ENCODE results near the gene ANTXR2.
A peak's percentile ranks its signal among the peaks of the same experiment; 100 is the strongest.
"Not testable (repeated sequence)": the region's sequence is repeated elsewhere in the genome, so short reads cannot be mapped to it uniquely, and the experiment has no call there.

The ANTXR2 gene

DNA sequence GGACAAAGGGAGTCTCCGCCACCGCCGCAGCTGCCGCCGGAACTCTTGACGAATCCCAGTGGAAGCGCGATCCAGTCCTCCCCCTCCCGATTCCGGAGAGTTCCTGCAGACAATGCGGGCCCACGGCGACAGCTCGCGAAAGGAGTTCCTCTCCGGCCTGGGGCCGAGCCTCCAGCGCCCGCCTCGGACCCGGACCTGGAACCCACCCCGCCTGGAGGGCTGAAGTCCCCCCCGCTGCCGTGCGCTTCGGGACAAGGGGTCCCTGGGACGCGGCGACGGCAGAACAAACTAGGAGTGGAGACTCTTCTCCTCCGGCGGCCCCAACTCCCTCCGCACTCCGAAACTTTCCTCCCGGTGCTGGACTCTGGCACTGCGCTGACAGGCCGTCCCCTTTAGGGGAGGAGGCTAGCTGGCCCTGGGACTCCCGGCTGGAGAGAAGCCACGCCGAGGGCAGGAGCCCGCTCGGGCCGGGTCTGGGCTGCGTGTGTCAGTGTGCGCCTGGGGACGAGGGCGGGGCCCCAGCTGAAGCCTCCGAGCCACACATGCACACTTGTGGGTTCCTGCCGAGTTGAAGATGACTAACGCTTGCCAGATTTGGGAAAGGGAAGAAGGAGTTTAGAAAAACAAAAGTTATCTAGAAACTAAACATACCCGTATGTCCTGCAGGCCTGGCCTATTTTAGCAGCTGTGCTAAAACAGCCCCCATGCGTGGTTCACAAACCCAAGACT lies at the start of gene ANTXR2:
TSS of gene ANTXR2 (minus strand) at position 486 of the 729 bp plus-strand sequence. CDS start 669 bp downstream, outside the sequence.
- DNase-seq = peak; percentile 98

DNA sequence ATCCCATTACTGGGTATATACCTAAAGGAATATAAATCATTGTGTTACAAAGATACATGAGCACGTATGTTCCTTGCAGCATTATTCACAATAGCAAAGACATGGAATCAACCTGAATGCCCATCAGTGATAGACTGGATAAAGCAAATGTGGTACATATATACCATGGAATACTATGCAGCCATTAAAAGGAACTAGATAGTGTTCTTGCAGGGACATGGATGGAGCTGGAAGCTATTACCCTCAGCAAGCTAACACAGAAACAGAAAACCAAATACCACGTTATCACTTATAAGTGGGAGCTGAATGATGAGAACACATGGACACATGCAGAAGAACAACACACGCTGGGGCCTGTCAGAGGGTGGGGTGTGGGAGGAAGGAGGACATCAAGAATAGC lies 48.8 kb upstream of the ANTXR2 start:
- DNase-seq = not testable (repeated sequence)

DNA sequence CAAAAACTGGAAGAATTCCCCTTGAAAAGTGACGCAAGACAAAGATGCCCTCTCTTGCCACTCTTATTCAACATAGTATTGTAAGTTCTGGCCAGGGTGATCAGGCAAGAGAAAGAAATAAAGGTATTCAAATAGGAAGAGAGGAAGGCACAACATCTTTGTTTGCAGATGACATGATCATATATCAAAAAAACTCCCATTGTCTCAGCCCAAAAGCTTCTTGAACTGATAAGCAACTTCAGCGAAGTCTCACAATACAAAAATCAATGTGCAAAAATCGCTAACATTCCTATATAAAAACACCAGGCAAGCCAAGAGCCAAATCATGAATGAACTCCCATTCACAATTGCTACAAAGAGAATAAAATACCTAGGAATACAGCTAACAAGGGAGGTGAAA lies 46.6 kb upstream of the ANTXR2 start:
- DNase-seq = not testable (repeated sequence)

DNA sequence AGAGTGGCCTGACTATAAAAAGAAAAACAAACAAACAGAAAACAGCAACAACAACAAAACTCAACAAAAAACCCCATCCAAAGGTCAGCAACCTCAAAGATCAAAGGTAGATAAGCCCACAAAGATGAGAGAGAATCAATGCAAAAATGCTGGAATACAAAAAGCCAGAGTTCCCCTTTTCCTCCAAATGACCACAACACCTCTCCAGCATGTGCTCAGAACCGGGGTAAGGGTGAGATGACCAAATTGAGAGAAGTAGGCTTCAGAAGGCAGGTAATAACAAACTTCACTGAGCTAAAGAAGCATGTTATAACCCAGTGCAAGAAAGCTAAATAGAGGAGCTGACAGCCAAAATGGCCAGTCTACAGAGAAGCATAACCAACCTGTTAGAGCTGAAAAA lies 43.5 kb upstream of the ANTXR2 start:
- DNase-seq = no peak

DNA sequence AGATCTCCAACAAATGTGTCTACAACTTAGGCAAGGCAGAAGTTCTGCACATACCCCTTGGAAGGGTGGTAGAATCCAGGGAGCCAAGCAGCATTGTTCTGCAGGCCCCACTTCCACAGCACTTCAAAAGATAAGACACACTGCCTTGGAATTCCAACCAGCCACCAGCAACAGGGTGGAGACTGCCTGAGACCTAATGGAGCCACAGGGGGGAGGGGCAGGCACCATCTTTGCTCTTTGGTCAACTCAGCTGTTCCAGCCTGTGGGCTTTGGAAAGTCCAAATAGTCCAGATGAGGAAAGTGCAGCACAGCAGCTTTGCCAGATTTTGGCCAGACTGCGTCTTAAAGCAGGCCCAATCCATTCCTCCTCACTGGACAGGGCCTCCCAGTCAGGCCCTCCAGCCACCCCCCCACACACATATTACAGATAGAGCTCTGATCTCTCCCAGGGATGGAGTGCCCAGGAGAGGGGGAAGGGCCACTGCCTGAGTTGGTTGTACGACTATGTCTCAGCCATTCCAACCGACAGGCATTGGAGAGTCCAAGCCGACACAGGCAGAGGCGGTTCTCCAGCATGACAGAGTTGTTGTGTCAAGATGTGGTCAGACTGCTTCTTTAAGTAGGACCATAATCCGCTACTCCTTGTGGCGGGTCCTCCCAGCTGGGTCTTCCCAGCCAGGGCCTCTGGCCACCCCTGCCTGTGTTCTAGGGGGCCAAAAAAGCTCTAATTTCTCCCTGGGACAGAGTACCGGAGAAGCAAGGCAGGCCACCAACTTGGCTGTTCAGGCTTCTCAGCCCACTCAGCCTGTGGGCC lies 42.5 kb upstream of the ANTXR2 start:
- DNase-seq = no peak

DNA sequence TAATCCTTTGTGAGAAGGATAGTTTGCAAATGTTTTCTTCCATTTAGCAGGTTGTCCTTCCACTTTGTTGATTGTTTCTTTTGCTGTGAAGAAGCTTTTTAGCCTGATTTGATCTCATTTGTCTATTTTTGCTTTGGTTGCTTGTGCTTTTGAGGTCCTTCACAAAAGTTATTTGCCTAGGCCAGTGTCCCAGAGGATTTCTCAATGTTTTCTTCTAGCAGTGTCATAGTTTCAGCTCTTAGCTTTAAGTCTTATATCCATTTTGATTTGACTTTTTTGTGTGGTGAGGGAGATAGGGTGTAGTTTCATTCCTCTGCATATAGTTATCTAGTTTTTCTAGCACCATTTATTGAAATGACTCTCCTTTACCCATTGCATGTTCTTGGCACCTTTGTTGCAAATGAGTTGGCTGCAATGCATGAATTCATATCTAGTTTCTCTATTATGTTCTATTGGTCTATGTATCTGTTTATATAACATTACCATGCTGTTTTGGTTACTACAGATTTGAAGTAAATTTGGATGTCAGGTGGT lies 41.8 kb upstream of the ANTXR2 start:
- no peak for DNase-seq

DNA sequence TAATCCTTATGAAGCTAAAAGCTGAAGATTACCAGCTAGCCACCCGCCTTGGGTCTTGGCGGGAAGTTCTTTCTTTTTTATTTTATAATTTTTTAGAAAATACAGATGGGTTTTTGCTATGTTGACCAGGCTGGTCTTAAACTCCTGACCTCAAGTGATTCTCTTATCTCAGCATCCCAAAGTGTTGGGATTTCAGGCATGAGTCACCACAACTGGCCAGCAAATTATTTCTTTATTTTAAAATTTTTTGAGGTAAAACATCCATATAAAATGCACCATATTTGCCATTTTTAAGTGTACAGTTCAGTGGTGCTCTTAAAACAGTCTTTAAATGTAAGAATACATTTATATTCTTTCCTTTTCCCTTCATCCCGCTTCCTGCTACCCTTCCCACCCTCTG lies 40.6 kb upstream of the ANTXR2 start:
- DNase-seq = no peak

DNA sequence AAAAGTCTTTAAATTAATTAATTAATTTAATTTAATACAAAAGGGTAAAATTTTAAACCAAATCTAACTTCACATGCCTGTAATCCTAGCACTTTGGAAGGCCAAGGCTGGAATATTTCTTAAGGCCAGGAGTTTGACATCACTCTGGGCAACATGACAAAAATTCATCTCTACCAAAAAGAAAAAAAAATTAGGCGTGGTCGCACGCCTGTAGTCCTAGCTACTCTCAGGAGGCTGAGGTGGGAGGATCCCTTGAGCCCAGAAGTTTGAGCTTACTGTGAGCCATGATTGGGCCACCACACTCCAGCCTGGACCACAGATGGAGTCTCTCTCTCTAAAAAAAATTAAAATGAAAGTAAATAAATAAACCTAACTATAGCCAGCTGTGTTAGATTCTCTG lies 39.2 kb upstream of the ANTXR2 start:
- no peak for DNase-seq

DNA sequence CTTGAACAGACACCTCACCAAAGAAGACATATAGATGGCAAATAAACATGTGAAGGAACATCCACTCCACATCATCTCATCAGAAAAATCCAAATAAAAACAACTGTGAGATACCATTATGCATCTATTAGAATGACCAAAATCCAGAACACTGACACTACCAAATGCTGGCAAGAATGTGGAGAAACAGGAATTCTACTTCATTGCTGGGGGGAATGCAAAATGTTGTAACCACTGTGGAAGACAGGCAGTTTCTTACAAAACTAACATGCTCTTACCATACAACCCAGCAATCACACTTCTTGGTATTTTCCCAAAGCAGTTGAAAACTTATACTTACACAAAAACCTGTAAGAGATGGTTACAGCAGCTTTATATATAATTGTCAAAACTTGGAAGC lies 38.2 kb upstream of the ANTXR2 start:
- no peak for DNase-seq

DNA sequence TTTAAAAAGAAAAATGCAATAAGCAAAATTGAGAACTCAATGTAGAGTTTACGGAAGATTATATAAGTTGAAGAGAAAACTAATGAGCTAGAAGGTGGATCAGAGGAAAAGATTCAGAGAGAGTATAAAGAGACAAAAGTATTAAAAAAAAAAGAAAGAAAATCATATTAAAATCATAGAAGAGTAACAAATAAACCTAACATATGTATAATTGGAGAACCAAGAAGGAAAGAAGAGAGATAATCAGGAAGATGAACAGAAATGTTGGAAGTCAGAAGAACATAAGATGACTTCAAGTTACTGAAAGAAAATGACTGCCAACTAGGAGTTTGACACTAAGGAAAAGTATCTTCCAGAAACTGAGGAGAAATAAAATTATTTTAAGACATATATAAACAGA lies 34.3 kb upstream of the ANTXR2 start:
- DNase-seq = no peak

DNA sequence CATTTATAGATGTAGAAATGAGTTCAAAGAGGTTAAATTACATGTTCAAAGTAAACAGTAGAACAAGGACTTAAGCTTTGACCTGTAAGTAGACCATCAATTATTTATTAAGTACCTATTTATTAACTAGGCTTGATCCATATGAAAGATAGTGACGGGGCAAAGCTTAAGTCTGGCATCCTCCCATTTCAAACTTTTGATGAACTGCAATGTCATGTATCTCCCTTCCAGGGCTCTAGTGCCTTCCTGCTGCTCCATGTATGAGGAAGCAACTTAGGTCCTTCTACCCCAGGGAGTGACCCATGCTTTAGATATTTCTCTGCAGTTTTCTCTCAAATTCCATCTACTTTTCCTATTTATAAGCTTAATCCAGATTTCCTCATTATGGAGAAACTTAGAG lies 31.9 kb upstream of the ANTXR2 start:
- DNase-seq = no peak

DNA sequence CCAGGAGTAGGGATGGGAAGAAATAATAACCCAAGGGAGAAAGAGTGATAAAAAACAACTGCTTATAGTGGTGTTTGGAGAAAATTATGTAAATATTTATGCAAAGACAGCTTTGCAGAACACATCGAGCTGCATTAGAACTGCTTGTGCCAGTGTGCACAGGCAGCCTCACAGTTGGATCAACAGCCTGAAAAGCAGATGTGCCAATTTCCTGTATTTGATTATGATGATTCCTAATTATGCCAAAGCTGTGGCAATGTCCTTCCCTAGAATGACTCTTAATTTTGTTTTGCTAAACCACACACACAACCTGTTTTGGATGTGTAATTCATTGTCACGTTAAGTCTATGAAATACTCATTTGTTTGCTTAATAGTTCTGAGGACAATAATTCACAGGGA lies 30.6 kb upstream of the ANTXR2 start:
- peak in 1 of 2 experiments; percentile 3 for DNase-seq

DNA sequence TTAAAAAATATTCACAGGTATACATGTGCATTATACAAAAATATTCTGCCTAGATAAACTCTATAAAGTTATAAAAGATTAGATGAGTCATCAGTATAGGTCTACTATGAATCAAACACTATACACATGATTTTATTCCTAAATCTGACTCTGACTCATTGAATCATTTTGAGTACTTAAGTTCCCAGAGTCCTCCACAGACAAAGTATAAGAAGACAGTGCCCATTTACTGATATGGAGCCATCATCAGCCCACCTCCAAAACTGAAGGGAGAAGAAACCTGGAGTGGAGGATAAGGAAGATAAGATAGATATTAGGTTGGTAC lies 28.7 kb upstream of the ANTXR2 start:
- no peak for DNase-seq

DNA sequence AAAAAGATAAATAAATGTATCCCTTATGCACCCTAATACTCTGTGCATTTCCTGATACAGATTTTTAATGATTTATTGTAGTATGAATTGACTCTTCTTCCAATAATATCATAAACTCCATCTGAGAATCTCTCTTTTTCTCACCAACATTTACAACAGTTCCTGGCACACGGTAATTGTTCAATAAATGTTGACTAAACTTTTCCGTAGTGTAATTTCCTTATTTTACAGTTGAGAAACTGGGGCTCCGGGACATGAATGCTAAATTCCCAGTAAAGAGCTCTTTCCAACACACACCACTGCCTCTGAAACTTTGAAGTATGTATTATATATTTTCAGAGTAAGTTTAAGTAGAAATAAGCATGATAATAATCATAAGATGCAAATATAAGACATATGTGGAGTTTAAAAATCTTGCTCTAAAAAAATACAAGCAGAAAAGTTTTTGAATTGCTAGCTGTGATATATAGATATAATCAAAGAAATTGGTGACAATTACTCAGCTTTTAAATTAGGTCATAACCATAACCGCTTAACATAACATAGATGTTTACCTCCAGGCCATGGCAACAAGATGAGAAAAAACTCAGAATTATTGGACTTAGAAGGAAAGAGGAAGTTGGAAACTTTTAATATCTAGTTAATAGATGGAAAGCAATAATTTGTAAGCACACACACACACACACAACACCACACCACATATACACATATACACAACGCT lies 28.2 kb upstream of the ANTXR2 start:
- DNase-seq = no peak

DNA sequence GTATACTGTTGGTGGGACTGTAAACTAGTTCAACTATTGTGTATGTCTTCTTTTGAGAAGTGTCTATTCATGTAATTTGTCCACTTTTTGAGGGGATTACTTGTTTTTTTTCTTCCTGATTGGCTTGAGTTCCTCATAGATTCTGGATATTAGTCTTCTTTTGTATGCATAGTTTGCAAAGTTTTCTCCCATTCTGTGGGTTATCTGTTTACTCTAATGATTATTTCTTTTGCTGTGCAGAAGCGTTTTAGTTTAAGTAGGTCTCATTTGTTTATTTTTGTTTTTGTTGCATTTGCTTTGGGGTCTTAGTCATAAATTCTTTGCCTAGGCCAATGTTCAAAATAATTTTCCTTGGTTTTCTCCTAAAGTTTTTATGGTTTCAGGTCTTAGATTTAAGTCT lies 26.6 kb upstream of the ANTXR2 start:
- no peak for DNase-seq

DNA sequence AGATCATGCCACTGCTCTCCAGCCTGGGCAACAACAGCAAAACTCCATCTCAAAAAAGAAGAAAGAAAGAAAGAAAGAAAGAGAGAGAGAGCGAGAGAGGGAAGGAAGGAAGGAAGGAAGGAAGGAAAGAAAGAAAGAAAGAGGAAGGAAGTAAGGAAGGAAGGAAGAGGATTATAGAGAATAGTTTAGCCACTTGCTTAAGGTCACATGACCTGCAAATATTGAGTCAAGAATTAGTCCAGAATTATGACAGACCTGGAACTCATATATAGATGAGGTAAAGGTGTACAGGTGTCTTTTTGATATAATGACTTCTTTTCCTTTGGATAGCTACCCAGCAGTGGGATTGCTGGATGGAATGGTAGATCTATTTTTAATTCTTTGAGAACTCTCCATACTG lies 25.6 kb upstream of the ANTXR2 start:
- DNase-seq = no peak

DNA sequence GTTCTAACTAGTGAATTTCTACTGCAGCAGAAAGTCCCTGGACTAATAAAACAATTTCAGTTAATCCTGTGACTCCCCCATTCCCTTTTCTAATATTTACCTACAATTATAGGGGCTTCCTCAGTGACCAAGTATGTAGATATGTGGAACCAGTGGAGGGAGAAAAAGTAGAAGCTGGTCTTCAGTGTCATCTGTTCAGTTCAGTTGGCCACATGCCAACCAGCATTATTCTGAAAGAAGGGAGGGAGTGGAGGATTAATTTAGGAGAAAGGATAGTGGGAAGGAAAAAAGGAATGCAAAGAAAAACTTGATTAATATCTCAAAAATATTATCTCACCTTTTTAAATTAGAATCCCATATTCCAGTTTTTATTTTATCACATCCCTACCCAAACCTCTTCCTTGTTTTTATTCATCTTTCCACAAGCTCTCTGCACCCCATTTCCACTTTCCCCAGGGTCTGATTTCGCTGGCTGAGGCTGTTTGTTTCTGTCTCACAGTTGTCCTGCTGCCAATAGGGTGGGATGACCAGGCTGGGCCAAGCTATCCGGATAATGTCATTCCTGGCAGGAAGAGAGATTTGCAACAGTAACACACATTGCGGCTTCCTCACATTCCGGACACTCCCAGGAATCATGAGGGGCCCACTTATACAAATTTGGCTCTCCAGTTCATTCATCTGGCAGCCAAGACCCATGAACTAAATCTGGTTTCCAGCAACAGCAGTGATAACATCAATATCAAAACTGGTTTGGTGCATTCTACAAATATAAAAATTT lies 24.6 kb upstream of the ANTXR2 start:
- DNase-seq = no peak

DNA sequence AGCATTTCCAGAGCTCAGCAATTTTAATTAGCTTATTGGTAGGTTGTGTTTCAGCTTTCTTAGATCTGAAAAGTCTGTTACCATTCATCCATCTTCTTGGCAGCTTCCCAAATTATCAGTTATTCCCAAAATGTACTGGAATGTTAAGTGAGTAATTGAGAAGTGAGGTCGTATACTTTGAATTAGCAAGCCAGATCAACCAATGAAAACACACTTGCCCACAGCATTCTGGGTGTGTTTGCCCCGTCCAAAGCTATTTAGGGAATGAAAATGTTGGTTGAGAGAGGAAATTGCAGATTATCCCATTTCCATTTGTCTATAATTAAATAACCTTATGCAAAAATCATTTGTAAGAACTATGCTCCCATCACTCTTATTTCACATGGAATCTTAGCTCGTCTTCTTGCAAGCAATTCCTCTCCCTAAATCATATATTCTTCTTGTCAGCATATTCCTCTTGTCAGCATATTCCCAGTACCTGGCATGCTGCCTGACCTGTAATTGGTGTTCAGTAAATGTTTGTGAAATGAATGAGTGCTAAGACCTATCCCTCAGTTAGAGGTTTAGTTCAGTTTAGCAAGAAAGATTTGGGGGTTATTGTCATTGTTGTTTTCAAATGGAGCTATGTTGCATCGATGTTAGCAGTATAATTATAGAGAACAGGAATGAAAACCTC lies 23.3 kb upstream of the ANTXR2 start:
- DNase-seq = no peak

DNA sequence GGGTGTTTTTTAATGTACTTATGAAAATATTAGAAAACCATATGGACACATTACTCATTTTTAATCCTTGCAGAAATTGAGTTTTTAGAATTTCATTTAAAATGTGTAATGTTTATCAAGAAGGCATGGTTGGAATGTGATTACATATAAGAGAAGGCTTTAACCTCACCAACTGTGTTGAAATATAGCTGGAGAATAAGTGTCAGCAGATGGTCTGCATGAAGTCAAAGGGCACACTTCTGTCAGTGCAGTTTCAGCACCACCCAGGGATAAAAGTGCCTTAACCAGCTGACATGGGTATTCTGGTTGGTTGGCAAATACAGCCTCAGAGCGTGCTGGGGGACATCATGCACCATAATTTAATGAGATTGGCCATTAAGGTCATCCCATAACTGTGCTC lies 21.2 kb upstream of the ANTXR2 start:
- no peak for DNase-seq

DNA sequence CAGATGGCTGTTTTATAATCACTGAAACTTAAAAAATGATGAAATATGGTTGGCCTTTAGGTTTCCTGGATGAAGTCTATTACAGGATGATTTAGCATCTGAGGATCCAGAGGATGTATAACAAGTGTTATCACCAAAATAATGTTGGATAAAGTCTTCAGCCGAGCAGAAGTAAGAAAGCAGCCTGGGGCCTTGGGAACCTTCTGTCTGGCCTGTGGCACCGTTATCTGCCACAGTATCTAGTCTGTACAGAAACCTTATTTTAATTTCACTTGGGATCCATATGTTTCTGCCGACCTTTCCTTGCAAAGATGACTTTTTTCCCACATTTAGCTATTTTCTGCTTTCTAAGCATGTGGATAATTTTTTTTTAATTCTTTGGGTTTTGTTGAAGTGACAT lies 20.5 kb upstream of the ANTXR2 start:
- no peak for DNase-seq

DNA sequence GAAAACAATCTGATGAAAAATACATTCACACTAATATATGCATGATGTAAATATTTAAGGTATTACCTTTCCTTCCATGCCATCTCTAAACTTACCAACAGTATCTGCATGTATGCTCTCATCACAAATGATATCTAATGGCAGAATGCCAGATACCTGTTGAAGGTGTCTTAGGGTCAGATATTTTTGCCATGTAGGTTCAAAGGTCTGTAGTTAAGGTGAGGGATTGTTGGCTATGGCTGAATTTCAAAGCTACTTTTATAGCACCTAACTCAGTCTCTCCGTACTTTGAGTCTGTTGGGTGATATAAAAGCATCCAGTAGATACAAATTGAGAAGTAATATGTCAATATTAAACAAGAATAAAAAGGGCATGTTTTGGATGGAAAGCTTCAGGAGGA lies 19.8 kb upstream of the ANTXR2 start:
- DNase-seq = no peak

DNA sequence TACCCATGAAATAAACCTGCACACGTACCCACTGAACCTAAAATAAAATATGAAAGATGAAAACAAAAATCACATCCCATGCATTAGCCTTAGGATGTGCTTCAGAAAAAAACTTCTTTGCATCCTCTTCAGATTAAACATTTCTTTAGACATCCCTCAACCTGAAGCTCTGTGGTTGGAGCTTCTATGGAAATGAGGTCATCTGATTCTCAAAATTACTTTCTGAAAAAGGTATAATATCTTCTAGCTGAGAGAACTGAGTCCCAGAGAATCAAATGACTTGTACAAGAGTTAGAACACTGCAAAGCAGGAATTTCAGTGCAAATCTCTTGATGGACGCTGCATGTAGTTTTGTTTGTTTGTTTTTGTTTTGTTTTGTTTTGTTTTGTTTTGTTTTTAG lies 19.1 kb upstream of the ANTXR2 start:
- DNase-seq = no peak
